GM12801 (cell line): ENCODE results near the gene ADPRM.

ENCODE experiments used
- CTCF ChIP-seq: IDR thresholded peaks from one replicate; pipeline ENCODE4 v1.5.1; 2011; ENCODE audit warnings: control low read depth; ENCODE audit not compliant: insufficient read length; ENCODE audit errors: extremely low read depth

Gene ADPRM

GRCh38 chr17:10729334-10730193 lies 32.2 kb downstream of the ADPRM start, which contains the start of gene TMEM220:
Gene TMEM220 (minus strand): TSS chr17:10730023. CDS start chr17:10729851, 172 bp downstream.
- no peak for TF ChIP-seq CTCF

- TF ChIP-seq CTCF: no peak
Measured at GRCh38 chr17:10731408-10731879, 34.0 kb downstream of the ADPRM start.

- TF ChIP-seq CTCF: no peak
Measured at GRCh38 chr17:10733666-10734065, 36.3 kb downstream of the ADPRM start.

GRCh38 chr17:10735251-10735650 lies 37.9 kb downstream of the ADPRM start:
- no peak for TF ChIP-seq CTCF

GRCh38 chr17:10735821-10736220 lies 38.4 kb downstream of the ADPRM start:
- no peak for TF ChIP-seq CTCF

- no peak for TF ChIP-seq CTCF
Measured at GRCh38 chr17:10737168-10737622, 39.8 kb downstream of the ADPRM start.

- TF ChIP-seq CTCF: no peak
Measured at GRCh38 chr17:10737736-10738135, 40.3 kb downstream of the ADPRM start.
